Measurements from ENCODE around the gene CASQ1. TPM values are rescaled to one million over a fixed set of nuclear protein-coding genes. Genes with fewer than 3 reads are reported as not detected.

CASQ1 gene
- total RNA-seq, 1 donor from 2014 or later = 0.25 TPM

DNA sequence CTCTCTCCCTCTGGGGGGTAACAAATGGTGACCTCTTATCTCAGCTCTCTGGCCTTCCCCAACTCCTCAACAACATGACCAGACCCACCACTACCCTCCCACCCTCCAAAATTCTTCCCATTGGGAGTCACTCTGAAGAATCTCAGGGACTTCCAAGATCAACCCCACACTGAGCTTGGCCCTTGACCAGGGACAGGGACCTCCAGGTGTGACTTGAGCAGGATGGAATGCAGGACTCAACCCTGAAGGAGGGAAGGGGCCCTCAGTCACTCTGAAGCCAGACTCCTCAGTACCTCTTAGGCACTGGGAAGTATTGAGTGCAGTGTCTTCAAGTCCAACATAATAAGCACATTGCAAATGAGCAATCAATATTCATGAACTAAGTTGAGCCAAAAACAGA is 1.9 kb downstream of the CASQ1 start:
- no peaks in the 10 kb centered on the region for H3K9me3 Mint-ChIP-seq (ENCODE audit: low read depth)
- H3K4me1 Mint-ChIP-seq (ENCODE audit: low read depth) = peaks cover 10% of the 10 kb centered on the region
- no peak overlapping the region for H3K4me3 Mint-ChIP-seq (ENCODE audit: unreplicated experiment)
- no peak for TF ChIP-seq CTCF (IDR thresholded peaks at IDR 0.05)
- H3K36me3 Mint-ChIP-seq (ENCODE audit: low read depth) = no peaks in the 10 kb centered on the region
- no peaks in the 10 kb centered on the region for H3K27me3 Mint-ChIP-seq (ENCODE audit: low read depth)
- no peak overlapping the region for H3K27ac Mint-ChIP-seq (ENCODE audit: unreplicated experiment)
- no peak for DNase-seq (ENCODE audit: low spot score)

- H3K9me3 Mint-ChIP-seq (ENCODE audit: low read depth) = no peaks in the 10 kb centered on the region
- no peak for DNase-seq (ENCODE audit: low spot score)
Measured at GRCh38 chr1:160193091-160193819, 2.9 kb downstream of the CASQ1 start.

GRCh38 chr1:160193832-160194736 is 3.7 kb downstream of the CASQ1 start:
- no peak overlapping the region for H3K4me3 Mint-ChIP-seq (ENCODE audit: unreplicated experiment)

More at GRCh38 chr1:160193091-160193819, 2.9 kb downstream of the CASQ1 start:
- H3K27ac Mint-ChIP-seq (ENCODE audit: unreplicated experiment) = no peak overlapping the region
- H3K27me3 Mint-ChIP-seq (ENCODE audit: low read depth) = no peaks in the 10 kb centered on the region
- no peaks in the 10 kb centered on the region for H3K36me3 Mint-ChIP-seq (ENCODE audit: low read depth)
- H3K4me3 Mint-ChIP-seq (ENCODE audit: unreplicated experiment) = no peak overlapping the region
- peak; percentile 93 for TF ChIP-seq CTCF (IDR thresholded peaks at IDR 0.05)
- peaks cover 10% of the 10 kb centered on the region for H3K4me1 Mint-ChIP-seq (ENCODE audit: low read depth)

DNA sequence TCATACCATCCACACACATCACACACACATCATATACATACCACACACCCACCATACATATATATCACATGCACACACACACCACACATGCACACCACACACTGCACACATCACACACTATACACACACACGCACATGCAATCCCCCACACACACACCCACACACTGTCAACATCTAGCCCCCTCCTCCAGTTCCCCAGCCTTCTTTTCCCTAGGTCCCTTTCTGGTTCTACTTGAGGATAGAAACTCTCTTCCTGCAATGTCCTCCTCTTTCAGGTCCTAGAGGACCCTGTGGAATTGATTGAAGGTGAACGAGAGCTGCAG is 4.3 kb downstream of the CASQ1 start:
- Mint-ChIP-seq H3K4me1 (ENCODE audit: low read depth) (peaks cover 6% of the 10 kb centered on the region), H3K4me3 (ENCODE audit: unreplicated experiment) (no peak overlapping the region), H3K27ac (ENCODE audit: unreplicated experiment) (no peak overlapping the region), H3K27me3 (ENCODE audit: low read depth) (no peaks in the 10 kb centered on the region), H3K36me3 (ENCODE audit: low read depth) (no peaks in the 10 kb centered on the region), H3K9me3 (ENCODE audit: low read depth) (no peaks in the 10 kb centered on the region)
- TF ChIP-seq CTCF (IDR thresholded peaks at IDR 0.05) = no peak
- DNase-seq (ENCODE audit: low spot score) = no peak

More at GRCh38 chr1:160193832-160194736, 3.7 kb downstream of the CASQ1 start:
- Mint-ChIP-seq H3K4me1 (ENCODE audit: low read depth) (peaks cover 10% of the 10 kb centered on the region), H3K9me3 (ENCODE audit: low read depth) (no peaks in the 10 kb centered on the region), H3K36me3 (ENCODE audit: low read depth) (no peaks in the 10 kb centered on the region), H3K27me3 (ENCODE audit: low read depth) (no peaks in the 10 kb centered on the region), H3K27ac (ENCODE audit: unreplicated experiment) (no peak overlapping the region)
- DNase-seq (ENCODE audit: low spot score) = no peak
- no peak for TF ChIP-seq CTCF (IDR thresholded peaks at IDR 0.05)

GRCh38 chr1:160196143-160196542 is 5.8 kb downstream of the CASQ1 start:
- Mint-ChIP-seq H3K4me1 (ENCODE audit: low read depth) (no peaks in the 10 kb centered on the region), H3K36me3 (ENCODE audit: low read depth) (no peaks in the 10 kb centered on the region), H3K4me3 (ENCODE audit: unreplicated experiment) (no peak overlapping the region), H3K27me3 (ENCODE audit: low read depth) (no peaks in the 10 kb centered on the region), H3K9me3 (ENCODE audit: low read depth) (no peaks in the 10 kb centered on the region), H3K27ac (ENCODE audit: unreplicated experiment) (no peak overlapping the region)
- no peak for DNase-seq (ENCODE audit: low spot score)
- no peak for TF ChIP-seq CTCF (IDR thresholded peaks at IDR 0.05)

Measured in chondrocyte (in vitro differentiated cells).